Cerebellar cortex (tissue), 1 donor: ENCODE measurements around the gene CD300E.
"Not testable (repeated sequence)": the region's sequence is repeated elsewhere in the genome, so short reads cannot be mapped to it uniquely, and the experiment has no call there.

Experiments
- DNase-seq: peaks from one replicate; pipeline ENCODE4 v3.0.0-alpha.2; 2015; ENCODE audit warnings: low spot score

CD300E gene

GRCh38 chr17:74598346-74599022 is 25.1 kb downstream of the CD300E start:
- DNase-seq = no peak

- DNase-seq = no peak
These were observed 26.3 kb downstream of the CD300E start for GRCh38 chr17:74597069-74597790.

- DNase-seq = no peak
These were observed 28.3 kb downstream of the CD300E start for GRCh38 chr17:74595037-74595750.

- DNase-seq = no peak
These were observed 31.2 kb downstream of the CD300E start, which contains the start of gene CD300LD for GRCh38 chr17:74592087-74592990. CD300LD (minus strand) TSS chr17:74592283; CDS start chr17:74592202, 81 bp downstream.

- DNase-seq = no peak
These were observed 32.0 kb downstream of the CD300E start for GRCh38 chr17:74591503-74591902.

GRCh38 chr17:74585711-74586110 is 37.8 kb downstream of the CD300E start:
- no peak for DNase-seq

- DNase-seq = no peak
These were observed 39.1 kb downstream of the CD300E start for GRCh38 chr17:74584292-74585060.

- no peak for DNase-seq
These were observed 40.9 kb downstream of the CD300E start for GRCh38 chr17:74582633-74583032.

- no peak for DNase-seq
These were observed 43.6 kb downstream of the CD300E start for GRCh38 chr17:74579900-74580299.

- DNase-seq = no peak
These were observed 44.6 kb downstream of the CD300E start for GRCh38 chr17:74578979-74579378.

- no peak for DNase-seq
These were observed 48.9 kb downstream of the CD300E start for GRCh38 chr17:74574489-74575142.

GRCh38 chr17:74573635-74574034 is 49.9 kb downstream of the CD300E start:
- not testable (repeated sequence) for DNase-seq

- DNase-seq = no peak
These were observed 50.4 kb downstream of the CD300E start for GRCh38 chr17:74573169-74573568.

- DNase-seq = no peak
These were observed 51.8 kb downstream of the CD300E start for GRCh38 chr17:74571621-74572270.

- peak; percentile 42 for DNase-seq
These were observed 54.2 kb downstream of the CD300E start for GRCh38 chr17:74569020-74570003.

GRCh38 chr17:74568106-74568873 is 55.2 kb downstream of the CD300E start:
- no peak for DNase-seq

- DNase-seq = peak; percentile 86
These were observed 56.1 kb downstream of the CD300E start, which contains the start of gene CD300H for GRCh38 chr17:74567397-74567796. CD300H (minus strand) TSS chr17:74567509.
